GM18498 (cell line): Measurements from ENCODE around the gene CH25H.

Experiments used
- ATAC-seq: cut with Tn5 transposase; IDR thresholded peaks from one replicate; pipeline ENCODE4 v1.9.1; 2021; ENCODE audit warnings: mild to moderate bottlenecking, moderate library complexity; ENCODE audit not compliant: unreplicated experiment

CH25H gene

DNA sequence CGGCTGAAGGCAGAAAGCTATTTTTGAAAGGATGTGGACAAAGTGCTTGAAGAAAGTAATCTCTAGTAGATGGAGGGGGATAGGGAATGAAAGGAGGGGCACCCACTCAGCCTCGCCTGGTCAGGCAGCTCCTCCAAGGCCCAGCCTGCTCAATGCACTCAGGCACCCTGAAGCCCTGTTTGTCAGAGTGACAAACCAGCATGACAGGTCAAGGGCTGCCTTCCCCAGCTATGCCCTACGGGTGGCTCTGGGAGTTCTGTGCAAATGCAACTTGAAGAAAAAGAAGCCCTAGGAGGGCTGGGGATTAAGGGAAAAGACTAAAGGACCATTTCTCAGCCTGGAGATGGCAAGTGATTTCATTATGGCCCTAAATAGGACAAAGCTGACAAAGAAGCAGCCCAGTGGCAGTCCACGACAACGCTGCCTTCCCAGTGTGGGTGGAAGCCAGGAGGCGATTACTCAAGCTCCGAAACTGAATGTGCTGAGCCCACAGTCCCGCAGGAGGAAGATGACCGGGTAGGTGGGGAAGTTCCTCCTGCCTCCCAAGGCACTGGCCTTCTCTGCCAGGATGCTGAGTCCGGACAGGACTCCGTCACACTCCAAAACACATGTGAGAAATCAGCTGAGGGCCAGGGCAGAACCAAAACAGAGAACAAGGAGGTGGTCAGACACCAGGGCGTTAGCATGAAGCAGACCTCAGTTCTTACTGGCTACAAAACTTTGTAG is 28.1 kb upstream of the CH25H start:
- ATAC-seq, result no peak

DNA sequence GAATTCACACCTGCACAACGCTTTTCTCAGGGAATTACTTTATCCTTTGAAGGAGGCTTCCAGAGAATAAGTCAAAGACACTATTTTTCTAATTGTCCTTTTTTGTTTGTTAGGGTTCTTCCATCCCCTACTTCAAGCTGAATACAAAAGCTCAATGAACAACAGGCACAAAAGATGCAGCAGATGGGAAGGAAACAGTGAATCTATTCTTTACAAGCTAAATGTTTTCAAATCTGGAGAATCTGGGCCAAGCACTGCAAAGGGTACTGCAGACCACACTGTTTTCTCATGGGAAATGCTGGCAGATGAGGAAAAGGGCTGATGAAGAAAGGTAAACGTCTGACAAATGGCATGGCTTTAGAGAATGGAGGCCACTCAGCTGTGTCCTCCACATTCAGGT is 25.9 kb upstream of the CH25H start:
- no peak for ATAC-seq

DNA sequence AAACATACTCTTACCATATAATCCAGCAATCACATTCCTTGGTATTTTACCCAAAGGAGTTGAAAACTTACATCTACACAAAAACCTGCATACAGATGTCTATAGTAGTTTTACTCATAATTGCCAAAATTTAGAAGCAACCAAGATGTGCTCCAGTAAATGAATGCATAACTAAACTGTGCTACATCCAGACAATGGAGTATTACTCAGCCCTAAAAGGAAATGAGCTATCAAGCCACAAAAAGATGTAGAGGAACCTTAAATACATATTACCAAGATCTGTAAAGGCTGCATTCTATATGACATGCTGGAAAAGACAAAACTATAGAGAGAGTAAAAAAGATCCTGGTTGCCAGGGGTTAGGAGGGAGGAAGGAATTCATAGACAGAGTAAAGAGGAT is 21.8 kb upstream of the CH25H start:
- no peak for ATAC-seq

DNA sequence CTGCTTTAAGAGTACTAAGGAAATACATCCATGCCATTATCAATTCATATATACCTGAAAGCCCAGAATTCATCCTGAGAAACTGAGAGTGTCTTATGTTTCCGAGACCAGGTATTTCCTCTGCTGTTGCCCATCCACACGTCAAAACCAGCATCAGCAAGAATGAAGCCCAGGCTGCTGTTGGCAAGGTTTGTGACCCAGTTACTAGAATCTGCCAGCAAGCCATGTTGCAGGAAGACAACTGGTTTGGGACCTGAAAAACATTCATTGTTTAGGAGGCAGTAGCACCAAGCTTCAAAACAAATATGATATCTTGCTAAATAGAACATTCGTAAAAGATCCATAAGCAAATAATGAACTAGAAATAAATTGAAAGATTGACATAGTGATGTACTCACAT is 21.0 kb upstream of the CH25H start:
- no peak for ATAC-seq

DNA sequence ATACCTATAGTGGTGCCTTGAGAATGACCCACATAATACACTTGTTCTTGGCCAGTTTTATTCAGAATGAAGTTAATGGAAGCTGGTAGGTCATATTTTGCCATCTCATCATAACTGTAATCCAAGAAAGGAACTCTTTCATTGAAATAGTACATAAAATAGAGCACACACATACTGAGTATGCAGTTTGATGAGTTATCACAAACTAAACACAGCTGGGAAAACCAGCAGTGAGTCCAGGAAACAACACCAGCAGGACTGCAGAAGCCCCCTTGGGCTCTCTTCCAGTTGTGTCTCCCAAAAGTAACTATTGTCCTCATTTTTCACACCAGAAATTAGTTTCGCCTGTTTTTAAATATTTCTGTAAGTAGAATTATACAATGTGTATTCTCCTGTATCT is 19.8 kb upstream of the CH25H start:
- no peak for ATAC-seq

DNA sequence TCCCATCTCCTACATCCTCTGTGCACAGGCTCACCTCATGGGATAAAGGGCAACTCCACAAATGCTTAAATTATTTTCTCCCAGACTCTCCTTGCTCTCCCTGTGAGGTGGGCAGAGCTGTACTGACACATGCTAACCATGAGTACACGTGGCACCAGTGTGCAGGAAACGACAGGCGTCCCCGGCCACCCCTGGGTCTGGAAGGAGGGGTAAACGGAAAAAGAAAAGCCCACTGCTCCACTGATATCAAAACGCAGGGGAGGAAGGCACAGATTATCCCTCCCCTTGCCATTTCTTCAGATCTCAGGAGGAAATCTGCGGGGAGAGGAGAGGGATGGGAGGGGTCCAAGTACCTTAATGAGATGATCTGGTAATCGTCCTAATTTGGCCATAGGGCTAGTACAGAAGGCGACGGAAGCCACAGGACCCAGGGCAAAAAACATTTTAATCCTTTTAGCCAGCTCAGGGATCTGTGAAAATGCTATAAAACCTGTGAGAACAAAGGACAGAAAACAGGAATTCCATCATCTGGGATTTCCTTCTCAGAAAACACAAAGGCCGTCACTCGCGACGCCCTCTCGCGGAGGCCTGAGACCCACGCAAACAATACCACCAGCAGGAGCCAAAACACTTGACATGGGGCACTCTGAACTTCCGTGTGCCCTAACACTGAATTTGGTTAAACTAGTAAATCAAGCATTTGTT is 17.8 kb upstream of the CH25H start:
- no peak for ATAC-seq

DNA sequence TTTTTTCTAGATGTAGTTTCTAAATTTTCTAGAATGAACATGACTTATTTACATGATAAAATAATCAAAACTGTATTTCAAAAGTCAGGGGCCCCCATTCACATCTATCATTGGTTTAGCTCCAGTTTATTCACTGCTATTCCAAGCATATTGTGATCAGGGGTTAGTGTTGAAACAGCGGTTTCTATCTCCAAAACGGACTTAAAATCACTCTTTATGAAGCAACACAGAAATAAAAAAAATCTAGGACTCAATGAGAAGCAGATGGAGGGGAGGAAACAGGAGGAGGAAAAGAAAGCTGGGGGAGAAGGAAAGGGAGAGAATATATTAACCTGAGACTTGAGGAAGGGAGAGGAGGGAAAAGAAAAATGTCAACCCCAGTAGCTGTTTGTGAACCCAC is 14.8 kb upstream of the CH25H start:
- ATAC-seq, result no peak

DNA sequence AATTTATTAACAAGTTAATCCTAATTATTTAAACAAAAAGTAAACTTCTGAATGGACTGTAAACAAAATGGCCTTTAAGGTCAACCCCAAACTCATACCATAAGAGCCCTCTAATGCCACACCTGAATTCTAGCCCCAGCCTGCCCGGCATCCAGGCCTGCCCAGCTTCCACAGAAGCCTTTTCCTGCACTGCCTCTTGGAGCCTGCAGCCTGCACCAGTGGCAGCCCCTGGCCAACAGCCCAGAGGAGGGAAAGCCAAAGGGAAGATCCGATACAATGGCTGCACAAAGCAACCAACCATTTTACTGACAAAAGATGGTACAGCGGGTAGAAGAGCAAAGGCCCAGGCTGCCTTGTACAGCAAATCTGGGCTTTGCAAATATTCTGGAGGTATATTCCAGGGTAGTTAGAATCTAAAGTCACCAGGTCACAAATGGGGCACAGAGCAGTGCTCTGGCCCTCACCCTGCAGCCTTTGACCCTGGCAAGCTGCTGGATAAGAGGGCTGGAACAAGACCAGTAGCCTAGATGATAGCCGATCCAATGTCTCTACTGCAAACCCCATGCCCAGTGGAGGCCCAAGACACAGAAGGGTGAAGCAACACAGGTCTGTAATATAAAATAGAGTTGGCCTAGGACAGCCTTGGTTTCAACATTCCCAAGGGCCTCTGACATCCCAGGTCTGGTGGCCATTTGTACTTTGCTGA is 12.5 kb upstream of the CH25H start:
- no peak for ATAC-seq

DNA sequence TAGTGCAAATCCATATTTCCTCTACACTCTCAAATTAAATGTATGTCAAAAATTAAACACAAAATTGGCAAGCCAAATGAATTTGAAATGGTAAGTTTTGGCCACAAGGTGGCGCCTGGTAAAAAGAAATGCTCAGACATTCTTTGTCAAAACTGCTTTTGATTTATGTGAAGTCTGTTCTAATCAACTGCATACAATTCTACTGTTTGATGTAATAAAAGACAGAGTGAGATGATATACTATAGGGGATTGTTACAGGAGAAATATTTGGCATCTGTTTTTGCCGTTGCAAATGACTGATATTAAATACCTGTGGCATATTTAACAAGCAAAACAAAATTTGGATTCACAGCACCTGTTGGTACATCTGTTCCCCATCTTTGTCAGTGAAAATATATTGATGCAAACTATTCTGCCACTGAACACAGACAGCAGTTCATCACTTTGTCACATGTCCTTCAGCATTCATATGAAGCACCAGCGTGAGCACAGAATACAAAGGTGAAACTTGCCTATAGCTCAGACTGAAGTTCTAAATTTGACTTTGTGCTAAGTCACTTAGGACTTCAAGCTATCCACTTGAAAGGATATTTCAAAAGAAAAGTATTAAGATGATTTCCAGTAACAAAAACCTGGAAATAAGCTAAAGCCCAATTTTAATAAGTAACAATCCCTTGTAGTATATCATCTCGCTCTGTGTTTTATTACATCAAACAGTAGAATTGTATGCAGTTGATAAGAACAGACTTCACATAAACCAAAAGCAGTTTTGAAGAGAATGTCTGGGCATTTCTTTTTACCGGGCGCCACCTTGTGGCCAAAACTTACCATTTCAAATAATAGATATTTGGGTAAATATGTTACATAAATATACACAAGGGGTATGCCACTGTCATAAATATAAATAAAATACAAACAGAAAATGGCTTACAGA is 10.2 kb upstream of the CH25H start:
- no peak for ATAC-seq

DNA sequence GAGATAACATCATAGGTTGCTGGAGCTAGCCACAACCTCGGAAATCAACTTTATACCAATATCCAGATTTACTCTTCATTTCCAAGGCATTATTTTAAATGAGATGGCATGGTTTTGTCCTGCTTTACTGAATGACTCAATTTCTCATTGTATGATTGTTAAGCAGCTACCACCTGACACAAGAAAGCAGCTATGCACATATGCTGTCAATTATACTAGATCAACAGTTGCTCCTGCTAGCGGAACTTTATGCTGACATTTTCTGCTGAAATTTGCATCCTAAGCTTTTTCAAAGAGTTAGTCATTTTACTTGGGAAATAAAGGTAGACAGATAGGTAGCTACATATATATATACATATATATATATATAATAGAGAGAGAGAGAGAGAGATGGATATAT is 8.9 kb upstream of the CH25H start:
- no peak for ATAC-seq

DNA sequence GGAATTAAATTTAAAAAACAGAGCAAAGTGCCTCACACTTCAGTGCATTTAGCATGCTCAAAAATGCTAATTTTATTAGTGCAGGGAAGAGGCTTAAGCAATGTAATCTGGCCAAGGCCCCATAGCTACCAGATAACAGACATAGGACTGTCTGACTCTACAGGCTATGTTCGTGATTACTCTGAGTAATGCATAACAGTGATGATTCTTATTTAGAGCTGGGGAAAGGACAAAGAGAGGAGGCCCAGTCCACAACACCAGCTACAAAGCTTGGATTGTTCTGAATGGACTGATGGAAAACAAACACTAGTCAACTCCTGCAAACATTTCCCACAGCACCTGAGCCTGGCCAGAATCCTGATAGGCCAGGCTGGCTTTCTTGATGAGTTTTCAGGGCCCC is 8.4 kb upstream of the CH25H start:
- ATAC-seq, result no peak

DNA sequence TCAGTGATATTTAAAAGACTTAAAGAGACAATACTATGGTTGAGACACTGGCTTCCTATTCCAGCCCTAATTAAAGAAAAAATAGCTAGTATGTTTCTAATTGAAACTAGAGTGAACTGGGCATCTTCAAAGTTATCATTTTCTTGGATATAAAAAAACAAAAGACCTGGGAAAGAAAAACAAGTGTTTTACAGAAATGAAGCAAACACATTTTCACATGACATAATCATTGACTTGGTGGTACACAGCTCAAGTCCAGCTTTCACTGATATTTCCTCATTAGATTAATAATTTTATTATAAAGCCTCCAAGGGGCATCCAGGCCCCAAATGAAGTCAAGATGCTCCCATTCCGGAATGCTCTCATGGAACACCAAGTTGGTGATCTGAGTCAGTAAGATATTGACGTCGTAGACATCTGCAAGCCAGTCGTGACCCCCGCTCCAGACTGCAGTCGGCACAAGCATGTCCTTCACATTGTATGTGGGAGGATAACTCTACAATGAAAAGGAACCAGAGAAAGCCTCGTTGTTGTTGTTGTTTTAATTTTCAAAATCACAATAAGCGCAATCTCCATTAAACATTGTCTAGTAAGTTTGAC is 7.5 kb upstream of the CH25H start:
- ATAC-seq, result no peak

DNA sequence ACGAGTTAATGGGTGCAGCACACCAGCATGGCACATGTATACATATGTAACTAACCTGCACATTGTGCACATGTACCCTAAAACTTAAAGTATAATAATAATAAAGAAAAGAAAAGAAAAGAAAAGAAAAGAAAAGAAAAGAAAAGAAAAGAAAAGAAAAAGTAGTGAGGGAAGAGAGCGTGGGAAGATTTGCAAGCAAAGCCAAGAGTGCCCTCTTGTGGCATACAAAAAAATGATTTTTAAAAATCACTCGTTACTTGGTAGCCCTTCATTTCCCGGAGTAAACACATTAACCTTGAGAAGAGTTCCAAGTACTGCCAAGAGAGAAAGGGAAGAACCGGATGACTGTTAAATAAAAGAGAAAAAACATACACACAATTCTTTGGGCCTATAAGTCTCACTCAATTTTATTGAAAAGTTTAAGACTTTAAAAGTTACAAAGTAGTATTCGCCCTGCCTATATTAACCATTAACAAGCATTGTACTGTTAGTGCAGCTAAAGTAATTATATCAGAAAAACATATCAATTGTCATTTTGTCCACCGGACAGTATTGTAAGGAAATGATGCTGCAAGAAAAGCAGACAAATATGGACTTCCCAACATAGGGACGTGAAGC is 6.2 kb upstream of the CH25H start:
- no peak for ATAC-seq

DNA sequence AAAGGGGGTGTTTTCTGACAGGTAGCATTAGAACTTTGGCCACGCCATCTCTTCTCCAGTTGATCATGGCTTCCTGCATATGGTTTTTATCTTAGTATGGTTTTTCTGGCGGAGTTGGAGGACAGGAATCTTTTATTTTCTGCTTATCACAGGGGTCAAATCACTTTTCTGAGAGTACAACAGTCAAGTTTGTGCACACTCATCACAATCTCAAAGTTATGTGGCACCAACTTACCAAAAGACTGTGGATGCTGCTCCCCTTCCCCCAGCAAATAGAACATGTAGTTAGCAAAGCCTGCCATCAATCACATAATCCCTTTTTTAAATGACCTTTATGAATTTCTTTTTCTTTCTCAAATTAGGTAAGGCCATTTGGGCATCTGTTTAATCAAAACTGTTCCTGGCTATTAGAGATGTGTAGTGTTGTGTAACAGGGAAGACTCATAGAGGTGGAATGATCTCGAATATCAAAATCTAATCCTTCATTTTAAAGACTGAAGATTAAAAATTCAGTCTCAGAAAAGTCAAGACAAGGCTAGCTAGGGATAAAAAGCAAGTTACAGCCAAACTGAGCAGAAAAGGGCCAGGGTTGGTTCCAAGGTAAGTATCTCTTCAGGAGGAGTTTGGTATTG is 3.8 kb upstream of the CH25H start:
- ATAC-seq, result no peak

DNA sequence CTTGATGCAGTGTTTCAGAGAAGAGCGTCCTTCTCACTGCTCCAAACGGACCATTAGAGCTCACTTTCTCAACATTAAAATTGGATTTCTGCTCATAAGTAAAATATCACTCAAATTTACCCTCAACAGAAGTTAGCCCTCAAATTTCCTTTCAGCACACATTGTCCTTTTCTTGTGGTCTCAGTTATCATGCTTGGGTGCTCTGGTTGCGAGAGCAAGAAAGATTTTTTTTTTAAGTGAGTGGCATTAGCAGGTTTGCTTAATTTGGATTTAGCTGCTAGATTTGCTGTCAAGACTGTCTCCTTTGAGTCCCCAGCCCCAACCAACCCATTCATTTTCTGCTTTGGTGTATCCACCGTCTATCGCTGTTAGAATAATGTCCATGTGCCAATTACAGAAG is 2.6 kb upstream of the CH25H start:
- no peak for ATAC-seq

DNA sequence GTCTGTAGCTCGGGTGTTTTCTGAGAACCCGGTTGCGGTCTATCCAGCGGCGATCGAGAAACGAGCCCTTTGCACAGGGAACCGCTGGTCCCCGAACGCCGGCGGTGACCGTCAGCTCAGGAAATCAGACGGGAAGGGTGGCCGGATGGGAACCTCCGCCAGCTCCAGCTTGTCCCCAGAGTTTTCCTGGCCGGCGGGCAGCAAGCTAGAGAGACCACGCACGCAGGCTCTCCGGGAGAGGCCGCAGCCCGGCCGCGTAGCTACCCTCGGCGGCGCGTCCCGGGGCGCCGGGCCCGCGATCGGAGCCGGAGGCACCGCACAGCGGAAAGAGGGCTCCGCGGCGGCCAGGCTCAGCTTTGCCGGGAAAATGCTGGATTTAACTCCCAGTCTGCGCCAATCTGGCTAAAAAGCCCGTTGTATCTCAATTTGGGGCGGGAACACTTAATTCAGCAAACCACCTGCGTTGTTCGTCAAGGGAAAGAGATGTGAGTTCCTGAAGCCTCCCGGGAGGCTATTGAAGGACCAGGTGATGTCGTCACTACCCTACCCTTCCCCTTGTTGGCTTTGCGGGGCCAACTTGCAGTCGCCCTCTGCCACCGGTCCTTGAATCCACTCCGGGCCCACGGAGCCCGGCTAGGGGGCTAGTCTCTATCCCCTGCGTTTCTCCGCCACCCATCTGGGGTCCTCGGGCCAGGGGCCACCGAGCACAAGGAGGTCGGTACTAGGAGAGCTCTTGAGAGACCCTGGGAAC is 859 bp upstream of the CH25H start:
- no peak for ATAC-seq

DNA sequence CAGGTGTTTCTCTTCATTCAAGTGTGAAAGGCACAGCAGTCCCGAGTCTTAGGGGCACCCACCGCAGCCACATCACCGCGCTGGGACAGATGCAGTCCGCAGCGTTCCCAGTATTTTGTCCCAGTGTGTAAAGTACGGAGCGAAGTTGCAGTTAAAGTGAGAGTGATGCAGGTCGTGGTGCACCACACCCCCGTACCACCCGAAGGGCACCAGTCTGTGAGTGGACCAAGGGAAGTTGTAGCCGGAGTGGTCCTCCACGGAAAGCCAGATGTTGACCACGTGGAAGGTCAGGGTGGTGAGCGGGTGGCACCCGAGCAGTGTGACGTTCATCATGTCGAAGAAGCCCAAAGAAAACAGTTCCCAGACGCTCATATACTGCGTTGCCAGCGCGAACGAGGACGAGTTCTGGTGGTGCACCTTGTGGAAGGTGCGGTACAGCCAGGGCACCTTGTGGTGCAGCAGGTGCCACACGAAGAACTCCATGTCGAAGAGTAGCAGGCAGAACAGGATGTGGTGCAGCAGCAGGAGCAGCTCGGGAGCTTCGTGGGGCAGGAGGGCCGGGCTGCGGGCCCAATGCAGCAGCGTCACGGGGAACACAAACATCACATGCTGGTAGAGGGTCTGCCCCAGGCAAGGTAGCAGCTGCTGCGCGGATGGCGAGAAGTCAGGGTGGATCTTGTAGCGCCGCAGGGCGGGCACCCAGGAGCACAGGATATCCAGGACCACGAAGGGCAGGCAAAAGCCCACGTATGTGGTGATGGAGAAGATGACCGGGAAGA is 526 bp downstream of the CH25H start:
- ATAC-seq, result no peak

DNA sequence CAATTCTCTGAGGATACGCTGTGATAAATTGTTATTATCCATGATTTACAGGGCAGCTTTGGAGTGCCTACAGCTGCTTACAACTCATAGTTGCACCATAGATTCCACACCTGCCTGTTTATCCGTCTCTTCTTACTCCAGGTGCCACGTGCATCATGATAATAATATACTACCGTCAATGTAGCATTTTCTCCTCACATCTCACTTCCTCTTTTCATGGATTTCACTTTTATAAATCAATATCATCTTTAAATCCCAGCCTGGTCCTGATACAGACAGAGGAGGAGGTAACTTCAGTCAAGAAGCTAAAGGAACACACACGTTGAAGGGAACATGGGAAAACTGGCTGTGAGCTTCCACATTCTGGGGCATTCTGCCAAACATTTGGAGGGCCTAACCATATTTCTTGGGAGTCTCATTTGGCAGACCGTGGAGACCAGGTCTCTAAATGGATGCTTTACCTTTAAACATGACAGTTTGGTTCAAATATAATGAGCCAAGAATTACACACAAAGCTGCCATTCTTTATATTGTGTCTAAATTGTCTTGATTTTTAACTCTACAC is 2.4 kb downstream of the CH25H start:
- no peak for ATAC-seq
